OCI-LY7 (cell line): Measurements from ENCODE around the gene GCHFR. TPM values are rescaled to one million over a fixed set of nuclear protein-coding genes. Genes with fewer than 3 reads are reported as not detected.

Experiments
- BruUV-seq: library from RNA; stranded (reverse); fragments of 400-500 nt; replicated peaks from 2 replicates; lab custom pipeline; 2021; lab: Mats Ljungman, UMichigan
- CTCF ChIA-PET: fragments of 300-600 bp; sonication (Branson Sonifier 250); formaldehyde crosslinking; loops from one replicate; lab custom pipeline; 2022; ENCODE audit warnings: antibody characterized with exemption; ENCODE audit not compliant: unreplicated experiment; lab: Charles Lee
- POLR2A ChIA-PET: fragments of 300-600 bp; sonication (Branson Sonifier 250); formaldehyde crosslinking; loops from one replicate; lab custom pipeline; 2022; ENCODE audit warnings: antibody characterized with exemption; lab: Charles Lee
- DNase-seq: peaks from one replicate; pipeline ENCODE4 v3.0.0-alpha.2; 2015; ENCODE audit warnings: low spot score
- H2AFZ ChIP-seq: fragments of 200-600 bp; sonication (generic), shearing (Covaris generic); 2 replicates; pipeline ENCODE4 v1.6.1; 2014; ENCODE audit warnings: mild to moderate bottlenecking, antibody characterized with exemption, low read length, moderate library complexity
- H3K27ac ChIP-seq: fragments of 200-600 bp; sonication (generic); 2 replicates; pipeline ENCODE4 v1.5.1; 2014; ENCODE audit warnings: mixed run types, low read depth, mild to moderate bottlenecking, moderate library complexity, low read length, inconsistent platforms; ENCODE audit not compliant: poor library complexity, severe bottlenecking
- H3K36me3 ChIP-seq: fragments of 200-600 bp; sonication (generic); 2 replicates; pipeline ENCODE4 v1.6.1; 2014; ENCODE audit warnings: mild to moderate bottlenecking, antibody characterized with exemption, low read length, moderate library complexity, mixed read lengths; ENCODE audit not compliant: insufficient read depth
- H3K4me1 ChIP-seq: fragments of 200-600 bp; sonication (generic); 2 replicates; pipeline ENCODE4 v1.5.1; 2014; ENCODE audit warnings: mild to moderate bottlenecking, low read length; ENCODE audit not compliant: insufficient read depth, poor library complexity, severe bottlenecking
- H3K4me2 ChIP-seq: fragments of 200-600 bp; sonication (generic); 2 replicates; pipeline ENCODE4 v1.6.1; 2014; ENCODE audit warnings: mild to moderate bottlenecking, low read length
- H3K4me3 ChIP-seq: fragments of 200-600 bp; sonication (generic); 2 replicates; pipeline ENCODE4 v1.5.1; 2014; ENCODE audit warnings: mild to moderate bottlenecking, low read depth, low read length; ENCODE audit not compliant: poor library complexity, severe bottlenecking
- H3K79me2 ChIP-seq: fragments of 200-600 bp; sonication (generic); 2 replicates; pipeline ENCODE4 v1.6.1; 2016; ENCODE audit warnings: low read depth, mild to moderate bottlenecking, low read length, moderate library complexity, mixed read lengths; ENCODE audit not compliant: insufficient read depth
- H3K9me2 ChIP-seq: fragments of 200-600 bp; sonication (generic); 2 replicates; pipeline ENCODE4 v1.6.1; 2016; ENCODE audit warnings: mild to moderate bottlenecking, low read length, mixed read lengths; ENCODE audit not compliant: insufficient read depth
- H3K9me3 ChIP-seq: fragments of 200-600 bp; sonication (generic); 2 replicates; pipeline ENCODE4 v1.6.1; 2014; ENCODE audit warnings: mild to moderate bottlenecking, mixed run types, low read length, mixed read lengths
- H4K20me1 ChIP-seq: fragments of 200-600 bp; sonication (generic); 2 replicates; pipeline ENCODE4 v1.6.1; 2014; ENCODE audit warnings: mild to moderate bottlenecking, antibody characterized with exemption, low read length, moderate library complexity, mixed read lengths; ENCODE audit not compliant: insufficient read depth
- CTCF ChIP-seq: fragments of 200-600 bp; sonication (generic); conservative IDR thresholded peaks from 2 replicates; pipeline ENCODE4 v1.5.1; 2014; ENCODE audit warnings: mild to moderate bottlenecking, antibody characterized with exemption, low read length, moderate library complexity, mixed read lengths
- EZH2phosphoT487 ChIP-seq: fragments of 200-600 bp; sonication (generic); IDR thresholded peaks from 2 replicates; pipeline ENCODE4 v1.6.1; 2018; ENCODE audit warnings: low read depth, borderline replicate concordance, mild to moderate bottlenecking, mixed run types, antibody characterized with exemption, low read length, moderate library complexity, mixed read lengths
- intact Hi-C: fragments of 100-400 bp; cut with micrococcal nuclease; formaldehyde crosslinking; loops from one replicate; pipeline ENCODE4 v1.10.0; 2022; ENCODE audit not compliant: unreplicated experiment
- total RNA-seq, 2 experiments: library from RNA; depleted of rRNA in 1 of 2; stranded (reverse); fragments of >200 nt in 1 of 2; shearing (Covaris generic) in 1 of 2; gene quantifications; 2 replicates each; pipeline ENCODE4 v1.2.3, GENCODE V29; 2014 to 2022

GCHFR gene
- total RNA-seq, 2 experiments from 2014 or later, result 75.7 to 97.4 TPM

- no peak overlapping the region for H2AFZ ChIP-seq
- ChIA-PET POLR2A (interaction anchor here (0.6 to 1.0 kb wide), 3 partner anchors 14 to 29 kb away, joined by 3 to 4 read pairs (median 3); no protein-coding TSS in a partner anchor), CTCF (interaction anchor here (0.9 kb wide), 1 partner anchor 24 kb away, joined by 4 read pairs; no protein-coding TSS in a partner anchor)
- TF ChIP-seq CTCF (no peak), EZH2phosphoT487 (no peak)
- H3K4me1 ChIP-seq, result no peaks in the 10 kb centered on the region
- H3K36me3 ChIP-seq, result peaks cover 85% of the 10 kb centered on the region
- no peaks in the 10 kb centered on the region for H3K9me2 ChIP-seq
- DNase-seq, result no peak
- H4K20me1 ChIP-seq, result no peaks in the 10 kb centered on the region
- no peak overlapping the region for H3K27ac ChIP-seq
- H3K9me3 ChIP-seq, result no peaks in the 10 kb centered on the region
- H3K4me3 ChIP-seq, result no peak overlapping the region
- intact Hi-C loops, result no loop called here
- BruUV-seq, result no TSS peak
- H3K79me2 ChIP-seq, result no peaks in the 10 kb centered on the region
- no peak overlapping the region for H3K4me2 ChIP-seq
Observed at GRCh38 chr15:40722934-40723333, 40.9 kb upstream of the GCHFR start.

DNA sequence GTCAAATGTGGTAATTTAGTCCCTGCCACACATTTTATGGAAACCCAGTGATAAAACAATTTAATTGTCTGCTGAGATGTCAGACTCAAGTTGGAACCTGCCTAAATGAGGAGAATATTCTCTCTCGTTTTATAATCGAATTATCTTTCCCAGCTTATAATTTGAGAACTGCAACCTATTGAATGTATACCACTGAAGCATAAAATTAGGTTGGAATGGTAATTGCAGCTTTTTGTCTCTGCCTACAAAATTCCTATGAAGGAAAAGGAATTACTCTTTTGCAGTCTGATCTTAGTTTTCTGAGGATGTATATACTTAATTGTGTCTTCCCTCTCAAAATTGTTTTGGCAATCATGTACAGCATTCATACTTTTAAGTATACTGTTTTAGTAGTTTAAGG is 39.9 kb upstream of the GCHFR start:
- Histone ChIP-seq H3K36me3 (peaks cover 85% of the 10 kb centered on the region), H3K79me2 (no peaks in the 10 kb centered on the region), H2AFZ (no peak overlapping the region), H3K9me2 (no peaks in the 10 kb centered on the region), H3K27ac (no peak overlapping the region), H3K4me2 (no peak overlapping the region), H3K4me1 (no peaks in the 10 kb centered on the region), H3K4me3 (no peak overlapping the region), H3K9me3 (no peaks in the 10 kb centered on the region), H4K20me1 (no peaks in the 10 kb centered on the region)
- CTCF ChIA-PET, result interaction anchor here (0.9 kb wide), 1 partner anchor 23 kb away, joined by 4 read pairs; no protein-coding TSS in a partner anchor
- BruUV-seq, result no TSS peak
- no peak for TF ChIP-seq EZH2phosphoT487
- no peak for TF ChIP-seq CTCF
- POLR2A ChIA-PET, result interaction anchor here (0.6 to 1.0 kb wide), 5 partner anchors 15 to 159 kb away, joined by 3 to 6 read pairs (median 4); partner anchors contain the start of gene CCDC32
- intact Hi-C loops, result no loop called here
- DNase-seq, result no peak

DNA sequence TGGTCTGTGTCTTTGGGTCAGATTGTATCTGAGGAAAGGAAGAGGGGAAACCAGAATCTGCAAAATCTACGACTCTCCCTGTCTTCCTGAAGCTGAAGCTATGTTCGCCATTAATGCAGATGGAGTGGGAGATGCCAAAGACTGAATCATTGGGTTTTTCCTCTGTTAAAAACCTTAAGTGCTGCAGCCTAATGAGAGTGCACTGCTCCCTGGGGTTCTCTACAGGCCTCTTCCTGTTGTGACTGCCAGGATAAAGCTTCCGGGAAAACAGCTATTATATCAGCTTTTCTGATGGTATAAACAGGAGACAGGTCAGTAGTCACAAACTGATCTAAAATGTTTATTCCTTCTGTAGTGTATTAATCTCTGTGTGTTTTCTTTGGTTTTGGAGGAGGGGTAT is 32.8 kb upstream of the GCHFR start:
- H3K4me1 ChIP-seq, result no peaks in the 10 kb centered on the region
- H3K4me2 ChIP-seq, result no peak overlapping the region
- H3K79me2 ChIP-seq, result no peaks in the 10 kb centered on the region
- H3K9me2 ChIP-seq, result no peaks in the 10 kb centered on the region
- no peaks in the 10 kb centered on the region for H3K9me3 ChIP-seq
- no peak overlapping the region for H3K4me3 ChIP-seq
- H4K20me1 ChIP-seq, result no peaks in the 10 kb centered on the region
- TF ChIP-seq EZH2phosphoT487 (no peak), CTCF (no peak)
- DNase-seq, result no peak
- peaks cover 89% of the 10 kb centered on the region for H3K36me3 ChIP-seq
- no peak overlapping the region for H2AFZ ChIP-seq
- CTCF ChIA-PET, result no interaction called here
- intact Hi-C loops, result no loop called here
- no peak overlapping the region for H3K27ac ChIP-seq
- POLR2A ChIA-PET, result interaction anchor here (0.5 to 1.2 kb wide), 4 partner anchors 22 to 508 kb away, joined by 4 to 5 read pairs (median 4); no protein-coding TSS in a partner anchor
- BruUV-seq, result no TSS peak
